GM12892 (cell line): ENCODE results near the gene ELP5.

Experiments
- POLR2A ChIP-seq: IDR thresholded peaks from 2 replicates; pipeline ENCODE4 v1.6.1; 2011; ENCODE audit warnings: low read depth, low read length, control low read depth
- TAF1 ChIP-seq: IDR thresholded peaks from 2 replicates; pipeline ENCODE4 v1.6.1; 2011; ENCODE audit warnings: low read depth, mild to moderate bottlenecking, control low read depth, low read length, borderline replicate concordance

DNA sequence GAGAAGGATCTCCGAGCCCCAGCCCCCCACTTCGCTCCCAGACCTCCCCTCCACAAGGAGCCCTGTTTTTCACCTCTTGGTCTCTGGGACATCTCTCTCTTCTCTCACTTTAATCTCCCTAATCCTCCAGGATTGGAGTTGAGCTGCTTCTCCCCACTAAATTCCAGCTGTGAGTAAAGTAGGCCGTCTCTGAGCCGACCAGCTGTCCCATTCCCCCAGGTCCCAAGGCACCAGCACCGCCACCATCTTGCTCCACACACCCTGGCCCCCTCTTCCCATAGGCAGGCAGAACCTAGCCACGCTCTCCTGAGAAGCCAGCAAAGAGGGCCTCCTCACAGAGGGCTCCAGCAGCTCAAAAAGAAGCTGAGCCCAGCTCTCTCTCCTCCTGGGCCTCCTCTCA is 33.3 kb upstream of the ELP5 start:
- no peak for TF ChIP-seq TAF1
- no peak for TF ChIP-seq POLR2A
